Body of pancreas (tissue), 4 donors: Measurements from ENCODE around the gene CAMK1D.

Experiments
- CTCF ChIP-seq, 7 experiments: fragments of 450-650 bp in 4 of 7; fragments of 200-600 bp in 3 of 7; sonication (generic) in 3 of 7; IDR thresholded peaks; one replicate each; pipeline ENCODE4 v1.5.1; 2016 to 2019; ENCODE audit warnings: antibody characterized with exemption in 7 of 7
- POLR2A ChIP-seq, 3 donors: fragments of 450-650 bp; IDR thresholded peaks; one replicate each; pipeline ENCODE4 v1.6.1; 2016; ENCODE audit warnings: antibody characterized with exemption in 3 of 3, mild to moderate bottlenecking in 2 of 3

- TF ChIP-seq CTCF (IDR thresholded peaks at IDR 0.05) (no peak), POLR2A (IDR thresholded peaks at IDR 0.05) (no peak)
These were observed 63.5 kb downstream of the CAMK1D start for GRCh38 chr10:12412666-12413368.
